A673 (cell line): ENCODE results near the gene ZBTB22. TPM values are rescaled to one million over a fixed set of nuclear protein-coding genes. Genes with fewer than 3 reads are reported as not detected.
A peak's percentile ranks its signal among the peaks of the same experiment; 100 is the strongest.

Source experiments
- BruUV-seq: library from RNA; stranded (reverse); fragments of 400-500 nt; replicated peaks from 2 replicates; lab custom pipeline; 2021; lab: Mats Ljungman, UMichigan
- CTCF ChIA-PET: fragments of 300-600 bp; sonication (Branson Sonifier 250); formaldehyde crosslinking; loops from one replicate; lab custom pipeline; 2022; ENCODE audit warnings: antibody characterized with exemption; lab: Charles Lee
- POLR2A ChIA-PET: fragments of 300-600 bp; sonication (Branson Sonifier 250); formaldehyde crosslinking; loops from one replicate; lab custom pipeline; 2022; ENCODE audit warnings: antibody characterized with exemption; ENCODE audit not compliant: low non-redundant PET; lab: Charles Lee
- DNase-seq: peaks from one replicate; pipeline ENCODE4 v3.0.0-alpha.2; 2015; ENCODE audit warnings: low spot score
- H3K27ac ChIP-seq: fragments of 200-600 bp; sonication (generic); 2 replicates; pipeline ENCODE4 v1.5.1; 2016; ENCODE audit warnings: mixed run types, low read depth, mild to moderate bottlenecking, mixed read lengths, antibody characterized with exemption, low read length; ENCODE audit not compliant: poor library complexity, severe bottlenecking
- H3K27me3 ChIP-seq: fragments of 200-600 bp; sonication (generic); replicated peaks from 2 replicates; pipeline ENCODE4 v1.6.1; 2017; ENCODE audit warnings: mixed run types, low read depth, mild to moderate bottlenecking, mixed read lengths, antibody characterized with exemption, low read length; ENCODE audit not compliant: insufficient read depth, poor library complexity
- H3K36me3 ChIP-seq: fragments of 200-600 bp; sonication (generic); 2 replicates; pipeline ENCODE4 v1.6.1; 2016; ENCODE audit warnings: mixed run types, mild to moderate bottlenecking, mixed read lengths, antibody characterized with exemption, low read length; ENCODE audit not compliant: insufficient read depth, poor library complexity, severe bottlenecking
- H3K4me1 ChIP-seq: fragments of 200-600 bp; sonication (generic); 2 replicates; pipeline ENCODE4 v1.6.1; 2017; ENCODE audit warnings: mixed run types, mild to moderate bottlenecking, mixed read lengths, antibody characterized with exemption, low read length; ENCODE audit not compliant: insufficient read depth, poor library complexity, severe bottlenecking
- H3K4me3 ChIP-seq: fragments of 200-600 bp; sonication (generic); 2 replicates; pipeline ENCODE4 v1.5.1; 2016; ENCODE audit warnings: low read depth, mixed run types, mild to moderate bottlenecking, mixed read lengths, low read length; ENCODE audit not compliant: poor library complexity, severe bottlenecking
- H3K9me3 ChIP-seq: fragments of 200-600 bp; sonication (generic); 2 replicates; pipeline ENCODE4 v1.6.1; 2016; ENCODE audit warnings: mixed run types, low read depth, mild to moderate bottlenecking, mixed read lengths, antibody characterized with exemption, low read length; ENCODE audit not compliant: poor library complexity, severe bottlenecking
- CTCF ChIP-seq: fragments of 300-800, 200-600 bp; sonication (generic); conservative IDR thresholded peaks from 2 replicates; pipeline ENCODE4 v1.5.1; 2017; ENCODE audit warnings: low read depth, mild to moderate bottlenecking, antibody characterized with exemption, low read length, moderate library complexity, mixed read lengths
- EZH2 ChIP-seq: fragments of 200-600 bp; sonication (generic); IDR thresholded peaks from 2 replicates; pipeline ENCODE4 v1.6.1; 2017; ENCODE audit warnings: borderline replicate concordance, low read depth, mild to moderate bottlenecking, mixed read lengths, antibody characterized with exemption, low read length; ENCODE audit not compliant: poor library complexity, severe bottlenecking
- intact Hi-C: fragments of 100-400 bp; cut with micrococcal nuclease; formaldehyde crosslinking; loops from one replicate; pipeline ENCODE4 v1.10.0; 2022; ENCODE audit not compliant: unreplicated experiment
- total RNA-seq: library from RNA; stranded (reverse); gene quantifications from 2 replicates; pipeline ENCODE4 v1.2.3, GENCODE V29; 2021

The ZBTB22 gene
- total RNA-seq, 1 experiment from 2014 or later: 11.3 TPM

DNA sequence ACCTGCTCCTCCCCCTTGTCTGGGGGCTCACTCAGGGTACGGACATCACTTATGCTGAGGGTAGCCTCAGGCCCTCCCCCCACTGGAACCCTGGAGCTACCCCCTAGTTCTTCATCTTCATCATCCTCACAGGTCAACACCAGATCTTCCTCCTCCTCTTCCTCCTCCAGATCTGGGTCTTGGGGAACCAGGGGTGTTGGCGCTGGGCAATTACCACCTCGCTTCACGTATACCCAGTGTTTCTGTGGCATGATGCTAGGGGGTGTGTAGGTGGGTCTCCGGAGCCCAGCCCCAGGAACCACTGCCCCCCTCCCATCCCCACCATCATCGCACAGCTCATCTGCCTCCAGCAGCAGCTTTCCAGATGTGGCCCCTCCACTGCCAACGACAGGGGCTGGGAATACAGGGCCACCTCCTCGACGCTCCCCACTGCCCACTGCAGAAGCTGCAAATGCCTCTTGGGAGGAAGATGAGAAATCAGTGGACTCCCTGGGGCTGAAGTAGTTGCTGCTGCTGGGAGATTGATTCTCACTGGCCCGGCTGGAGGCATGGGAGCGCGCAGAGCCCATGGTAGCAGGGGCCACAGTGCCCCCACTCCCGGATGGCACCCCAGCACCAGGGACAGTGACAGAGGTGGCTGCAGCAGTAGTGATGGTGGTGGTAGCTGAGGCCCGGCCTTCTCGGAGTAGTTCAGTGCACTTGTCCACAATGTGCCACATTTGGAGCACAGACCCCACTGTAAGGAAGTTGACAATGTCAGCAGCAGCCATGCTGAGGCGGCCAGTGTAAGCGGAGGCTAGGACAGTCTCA is 1.5 kb downstream of the ZBTB22 start:
- POLR2A ChIA-PET: no interaction called here
- TF ChIP-seq CTCF (no peak), EZH2 (no peak)
- BruUV-seq: no TSS peak
- H3K27me3 ChIP-seq: no peaks in the 10 kb centered on the region
- intact Hi-C loops: loop anchor here (5.0 to 10.0 kb wide), 2 partner anchors 76 to 99 kb away; partner anchors contain the start of genes CUTA, KIFC1 and PHF1
- H3K36me3 ChIP-seq: peaks cover 30% of the 10 kb centered on the region
- H3K4me3 ChIP-seq: no peak overlapping the region
- CTCF ChIA-PET: interaction anchor here (0.6 kb wide), 1 partner anchor 68 kb away, joined by 3 read pairs; no protein-coding TSS in a partner anchor
- DNase-seq: no peak
- peaks cover 32% of the 10 kb centered on the region for H3K4me1 ChIP-seq
- peak overlapping the region; percentile 18 for H3K27ac ChIP-seq
- no peaks in the 10 kb centered on the region for H3K9me3 ChIP-seq

DNA sequence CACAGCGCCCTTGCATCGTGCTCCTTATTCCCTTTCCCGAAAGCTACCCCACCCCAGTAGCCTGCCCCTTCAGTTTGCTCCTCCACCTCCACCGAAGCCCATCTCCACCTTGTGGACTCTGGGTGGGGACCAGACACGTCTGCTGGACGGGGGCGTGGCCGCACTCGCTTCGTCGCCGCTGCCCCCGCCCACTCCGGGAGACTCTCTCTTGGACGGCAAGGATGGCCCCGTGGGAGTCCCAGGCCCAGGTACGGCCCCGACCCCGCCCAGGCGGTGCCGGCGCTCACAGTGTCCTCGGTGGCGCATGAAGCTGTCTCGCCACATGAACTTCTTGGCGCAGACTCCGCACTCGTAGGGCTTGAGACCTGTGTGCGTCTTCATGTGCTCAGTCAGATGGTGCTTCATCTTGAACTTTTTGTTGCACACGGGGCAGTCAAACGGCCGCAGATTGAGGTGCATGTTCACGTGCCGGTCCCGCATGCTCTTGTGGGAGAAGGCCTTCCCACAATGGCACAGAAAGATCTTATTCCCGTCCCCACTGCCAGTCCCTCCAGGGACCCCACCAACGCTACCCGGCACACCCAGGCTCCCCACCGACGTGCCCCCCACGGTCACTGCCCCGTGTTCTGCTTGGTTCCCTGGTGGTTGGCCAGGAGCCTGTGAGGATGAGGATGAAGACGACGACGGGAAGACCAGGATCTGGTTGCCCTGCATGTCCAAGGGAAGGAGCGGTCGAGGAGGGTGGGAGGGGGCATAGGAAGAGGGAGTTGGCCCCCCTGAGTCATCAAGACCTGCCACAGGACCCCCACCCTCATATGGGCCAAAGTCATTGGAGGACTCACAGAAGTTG is 2.4 kb downstream of the ZBTB22 start:
- H3K27ac ChIP-seq: peak overlapping the region; percentile 82
- H3K36me3 ChIP-seq: peaks cover 28% of the 10 kb centered on the region
- BruUV-seq: no TSS peak
- H3K27me3 ChIP-seq: no peaks in the 10 kb centered on the region
- TF ChIP-seq CTCF: no peak
- TF ChIP-seq EZH2: no peak
- H3K4me3 ChIP-seq: peak overlapping the region; percentile 83
- intact Hi-C loops: loop anchor here (1.0 to 10.0 kb wide), 3 partner anchors 16 to 100 kb away; partner anchors contain the start of genes CUTA, KIFC1 and PHF1
- ChIA-PET CTCF (no interaction called here), POLR2A (no interaction called here)
- H3K9me3 ChIP-seq: no peaks in the 10 kb centered on the region
- H3K4me1 ChIP-seq: peaks cover 30% of the 10 kb centered on the region
- DNase-seq: peak; percentile 56

GRCh38 chr6:33314515-33314942 is 3.0 kb downstream of the ZBTB22 start:
- DNase-seq: peak; percentile 80
- Histone ChIP-seq H3K9me3 (no peaks in the 10 kb centered on the region), H3K27ac (peak overlapping the region; percentile 82), H3K27me3 (no peaks in the 10 kb centered on the region), H3K36me3 (peaks cover 24% of the 10 kb centered on the region), H3K4me3 (peak overlapping the region; percentile 83), H3K4me1 (peaks cover 30% of the 10 kb centered on the region)
- ChIA-PET POLR2A (no interaction called here), CTCF (no interaction called here)
- intact Hi-C loops: loop anchor here (1.0 to 10.0 kb wide), 2 partner anchors 15 to 100 kb away; partner anchors contain the start of genes CUTA and PHF1
- no TSS peak for BruUV-seq
- no peak for TF ChIP-seq CTCF
- no peak for TF ChIP-seq EZH2
